Measurements from ENCODE around the gene CACNB2.
"Not testable (repeated sequence)": the region's sequence is repeated elsewhere in the genome, so short reads cannot be mapped to it uniquely, and the experiment has no call there.

Gene CACNB2

DNA sequence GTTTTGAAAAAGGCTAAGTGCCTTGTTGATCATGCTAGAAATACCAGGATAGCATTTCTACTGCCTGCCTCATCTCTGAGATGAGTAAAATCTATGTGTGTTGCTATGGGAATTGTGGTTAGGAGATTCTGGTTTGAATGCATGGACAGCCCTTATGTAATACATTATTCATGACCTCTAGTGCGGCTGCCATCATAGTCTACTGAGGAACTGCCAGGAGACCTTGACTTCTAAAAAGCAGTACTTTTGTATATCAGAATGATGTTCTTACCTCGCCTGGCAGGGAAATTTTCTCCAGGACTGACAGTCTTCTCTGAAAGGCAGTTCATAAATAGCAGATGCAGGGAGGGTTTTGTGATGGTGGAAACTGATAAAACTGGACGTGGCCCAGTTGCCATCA is 262.6 kb downstream of the CACNB2 start:
- no peak for DNase-seq

DNA sequence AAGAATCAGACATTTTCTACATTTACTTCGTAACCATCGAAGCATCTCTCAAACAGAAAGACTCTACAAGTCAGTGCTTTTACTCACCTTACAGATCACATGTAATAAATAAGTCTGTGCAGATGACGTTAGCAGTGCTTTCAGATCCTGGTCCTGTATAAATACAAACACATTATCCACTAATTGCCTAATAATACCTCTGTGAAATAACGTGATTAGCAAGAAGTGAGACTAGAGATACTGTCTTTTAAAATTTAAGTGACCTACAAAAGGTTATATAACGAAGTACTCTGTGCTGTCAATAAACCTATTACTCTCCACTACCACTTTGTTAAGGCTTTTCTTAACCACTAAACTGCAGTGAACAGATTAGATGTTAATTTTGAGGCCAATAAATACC is 264.3 kb downstream of the CACNB2 start:
- DNase-seq: no peak

DNA sequence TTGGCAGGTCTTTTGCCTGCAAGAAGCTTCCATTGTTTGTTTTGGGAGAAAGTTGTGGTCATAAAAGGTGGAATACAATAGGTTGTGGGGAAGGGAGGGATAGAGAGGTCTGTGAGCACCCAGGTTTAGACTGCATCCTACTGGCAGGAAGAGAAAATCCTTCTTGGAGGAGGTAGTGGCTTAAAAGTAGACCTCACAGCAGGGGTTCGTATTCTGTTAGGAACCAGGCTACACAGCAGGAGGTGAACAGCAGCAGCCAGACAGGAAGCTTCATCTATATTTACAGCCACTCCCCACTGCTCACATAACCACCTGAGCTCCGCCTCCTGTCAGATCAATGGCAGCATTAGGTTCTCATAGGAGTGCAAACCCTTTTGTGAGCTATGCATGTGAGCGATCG is 265.9 kb downstream of the CACNB2 start:
- no peak for DNase-seq

GRCh38 chr10:18409599-18410397 is 269.6 kb downstream of the CACNB2 start:
- no peak for DNase-seq

DNA sequence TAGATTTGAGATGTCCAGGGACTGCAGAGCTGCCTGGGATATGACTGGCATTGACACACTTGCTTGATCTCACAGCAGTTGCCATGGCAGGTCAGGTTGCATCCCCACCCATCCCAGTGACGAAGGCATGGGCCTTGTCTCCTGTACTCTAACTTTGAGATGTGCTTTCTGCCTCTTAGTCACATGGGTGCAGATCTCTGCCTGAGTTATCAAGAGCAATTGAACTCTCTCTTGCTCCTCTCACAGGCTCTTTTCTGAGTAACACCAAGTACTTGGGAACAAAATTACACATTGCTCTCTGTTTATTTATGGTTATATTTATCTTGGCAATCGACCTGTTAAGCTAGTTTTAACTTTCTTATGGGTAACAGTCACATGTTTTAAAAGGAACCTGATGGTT is 273.8 kb downstream of the CACNB2 start:
- DNase-seq: no peak

- no peak for DNase-seq
Observed at GRCh38 chr10:18417950-18418527, 277.8 kb downstream of the CACNB2 start.

- DNase-seq: no peak
Observed at GRCh38 chr10:18418541-18419215, 278.5 kb downstream of the CACNB2 start.

- DNase-seq: no peak
Observed at GRCh38 chr10:18419945-18420344, 279.7 kb downstream of the CACNB2 start.

GRCh38 chr10:18421726-18422293 is 281.6 kb downstream of the CACNB2 start:
- no peak for DNase-seq

DNA sequence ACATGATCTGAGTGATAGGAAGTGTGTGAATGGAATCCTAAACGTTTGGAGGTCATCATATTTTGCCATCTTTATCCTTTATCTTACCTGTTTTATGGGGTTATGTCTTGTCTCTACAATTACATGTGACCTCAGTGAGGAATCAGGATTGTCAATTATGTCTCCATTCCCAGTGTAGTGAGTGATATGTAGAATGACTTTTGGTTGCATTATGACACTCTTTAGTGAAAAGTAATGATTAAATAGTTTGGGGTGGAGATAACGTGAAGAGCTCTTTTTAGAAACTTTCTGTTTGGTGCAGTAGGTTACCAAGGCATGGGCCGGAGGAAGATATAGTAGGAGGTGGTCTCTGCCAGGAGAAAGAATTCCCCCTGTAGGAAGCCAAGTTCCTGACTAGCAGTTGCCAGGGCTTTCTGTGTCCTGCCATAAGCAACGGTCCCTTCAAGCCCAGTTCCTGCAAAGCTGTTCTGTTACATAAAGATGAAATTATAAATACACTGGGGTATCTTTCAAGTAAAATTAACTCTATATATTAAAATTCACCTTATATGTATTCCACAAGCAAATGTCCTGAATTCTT is 282.9 kb downstream of the CACNB2 start:
- no peak for DNase-seq

GRCh38 chr10:18424200-18424599 is 284.0 kb downstream of the CACNB2 start:
- DNase-seq: no peak

- DNase-seq: no peak
Observed at GRCh38 chr10:18429335-18429734, 289.1 kb downstream of the CACNB2 start.

- no peak for DNase-seq
Observed at GRCh38 chr10:18436902-18437301, 296.7 kb downstream of the CACNB2 start.

- DNase-seq: no peak
Observed at GRCh38 chr10:18437486-18437885, 297.3 kb downstream of the CACNB2 start.

- DNase-seq: no peak
Observed at GRCh38 chr10:18438361-18439126, 298.3 kb downstream of the CACNB2 start.

DNA sequence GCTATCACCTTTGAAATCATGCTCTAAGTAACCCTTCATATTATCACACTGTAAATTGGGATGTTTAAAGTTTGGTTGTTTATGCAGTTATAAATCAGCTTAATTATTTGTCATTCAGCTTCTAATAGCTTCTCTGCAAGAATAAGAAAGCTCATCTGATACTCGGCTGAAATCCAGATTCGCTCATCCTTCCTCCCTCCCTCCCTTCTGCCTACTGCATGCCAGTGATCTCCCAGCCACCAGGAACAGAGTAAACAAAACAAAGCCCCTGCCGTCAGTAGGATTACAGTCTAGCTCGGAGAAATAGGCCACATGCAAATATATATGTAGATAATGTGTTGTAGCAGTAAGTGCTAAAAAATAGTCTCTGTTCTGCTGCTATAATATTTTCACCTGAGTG is 299.4 kb downstream of the CACNB2 start:
- no peak for DNase-seq

DNA sequence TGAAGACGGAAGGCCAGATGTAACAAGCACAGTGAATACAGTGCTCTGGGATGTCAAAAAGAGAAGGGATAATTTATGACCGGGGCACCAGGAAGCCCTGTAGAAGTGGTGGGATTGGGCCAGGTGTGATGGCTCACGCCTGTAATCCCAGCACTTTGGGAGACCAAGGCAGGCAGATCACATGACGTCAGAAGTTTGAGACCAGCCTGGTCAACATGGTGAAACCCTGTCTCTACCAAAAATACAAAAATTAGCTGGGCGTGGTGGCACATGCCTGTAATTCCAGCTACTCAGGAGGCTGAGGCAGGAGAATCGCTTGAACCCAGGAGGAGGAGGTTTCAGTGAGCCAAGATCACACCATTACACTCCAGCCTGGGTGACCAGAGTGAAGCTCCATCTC is 305.4 kb downstream of the CACNB2 start:
- DNase-seq: not testable (repeated sequence)

DNA sequence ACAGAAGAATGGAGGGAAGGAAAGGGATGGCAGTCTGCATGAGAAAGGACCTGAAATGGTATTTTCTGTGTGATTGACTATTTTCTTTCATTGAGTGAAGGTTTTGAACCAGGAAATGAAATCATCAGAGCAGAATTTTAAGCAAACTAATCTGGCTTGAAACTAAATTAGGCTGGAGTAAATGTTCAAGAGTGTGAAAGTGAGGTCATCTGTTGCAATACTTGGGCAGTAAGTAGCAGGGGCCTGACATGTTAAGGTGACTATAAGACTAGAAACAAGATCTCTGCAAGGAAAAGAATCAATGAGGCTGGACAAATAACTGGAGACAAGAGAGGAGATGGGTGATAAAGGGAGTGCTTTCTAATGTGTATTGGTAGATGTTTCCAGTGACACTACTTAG is 306.0 kb downstream of the CACNB2 start:
- no peak for DNase-seq

DNA sequence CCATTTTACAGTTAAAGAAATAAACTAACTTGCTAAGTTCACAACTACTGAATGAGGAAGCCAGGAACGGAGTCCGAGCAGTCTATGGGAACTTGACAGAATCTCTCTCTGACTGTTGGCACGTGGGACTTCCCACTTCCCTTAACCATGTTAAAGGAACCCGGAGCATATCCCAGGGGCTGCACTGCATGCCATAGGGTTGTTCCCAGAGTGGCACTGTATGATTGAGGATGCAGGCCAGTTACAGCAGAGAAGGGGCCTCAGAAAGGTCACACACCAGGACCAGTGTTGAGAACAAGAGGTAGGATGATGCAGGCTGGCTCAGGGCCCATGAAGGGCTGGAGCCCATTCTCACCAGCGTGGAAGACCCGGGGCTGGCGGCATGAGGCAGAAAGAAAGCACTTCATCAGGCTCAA is 309.4 kb downstream of the CACNB2 start:
- DNase-seq: no peak

DNA sequence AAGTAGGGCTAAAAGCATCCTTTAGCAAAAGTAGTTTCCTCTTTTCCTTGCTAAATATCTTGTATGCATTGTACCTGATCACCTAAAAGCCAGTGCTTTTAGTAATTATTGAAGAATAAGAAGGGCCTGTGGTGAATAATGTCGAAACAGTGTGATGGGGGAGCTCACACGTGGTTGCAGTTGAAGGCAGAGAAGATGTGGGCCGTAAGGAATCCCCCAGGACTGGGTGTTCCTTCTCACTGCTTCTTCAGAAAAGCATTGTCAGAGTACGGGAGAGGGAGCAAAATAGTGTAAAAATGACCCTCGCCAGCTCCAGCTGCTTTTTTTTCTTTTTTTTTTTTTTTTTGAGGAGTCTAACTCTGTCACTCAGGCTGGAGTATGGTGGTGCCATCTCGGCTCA is 310.1 kb downstream of the CACNB2 start:
- DNase-seq: no peak

DNA sequence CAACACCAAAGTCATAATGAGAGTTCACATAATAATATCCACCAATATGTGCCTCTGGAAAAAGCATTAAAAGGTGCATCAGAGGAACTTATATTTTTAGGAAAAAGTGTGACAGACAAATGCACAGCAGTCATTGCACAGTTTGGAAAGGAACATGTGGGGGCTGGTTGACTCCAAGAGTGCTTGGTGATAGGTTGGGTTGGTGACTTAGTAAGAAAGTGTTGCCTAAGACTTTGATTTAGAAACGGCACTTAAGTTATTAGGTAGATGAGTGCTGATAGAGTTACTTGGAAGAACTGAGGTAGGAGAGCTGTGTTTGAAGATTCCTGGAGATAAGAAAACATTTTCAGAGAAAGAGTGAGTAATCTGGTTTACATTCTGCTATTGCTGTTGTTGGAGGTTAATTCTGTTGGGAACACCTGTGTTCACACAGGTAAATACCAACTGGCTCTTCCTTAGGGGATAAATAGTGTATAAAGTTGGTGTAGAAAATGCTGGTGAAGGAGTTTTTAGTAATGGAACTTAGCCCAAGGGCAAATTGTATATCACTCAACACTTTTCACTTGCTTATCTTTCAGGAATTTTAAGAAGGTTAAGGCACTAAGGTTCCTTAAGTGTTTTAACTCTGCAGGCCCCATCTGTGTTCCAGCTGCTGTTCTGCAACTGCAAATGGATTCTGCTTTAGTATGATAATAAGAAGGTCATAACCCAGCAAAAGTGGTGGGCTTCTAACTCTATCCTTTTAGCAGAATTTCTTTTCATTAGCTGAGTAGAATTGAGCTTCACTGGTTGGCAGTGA is 315.1 kb downstream of the CACNB2 start:
- no peak for DNase-seq

Data from right kidney (tissue), 1 donor.